Measurements from ENCODE around the gene NOM1.

GRCh38 chr7:156906200-156906649, 43.3 kb upstream of the NOM1 start:
- TF ChIP-seq CTCF (IDR thresholded peaks at IDR 0.05) (no peak), POLR2A (IDR thresholded peaks at IDR 0.05) (no peak), POLR2AphosphoS5 (IDR thresholded peaks at IDR 0.05) (no peak)

All from suprapubic skin (tissue), 4 donors.